Mesenchymal stem cell (in vitro differentiated cells and primary cell): ENCODE data around the gene FAM78A.

Experiments
- DNase-seq: peaks from one replicate; pipeline ENCODE4 v3.0.0-alpha.2; 2013
- H2AFZ ChIP-seq: one replicate; pipeline ENCODE4 v1.6.1; 2013; ENCODE audit warnings: low read depth, mild to moderate bottlenecking, control low read depth, inconsistent platforms, low read length, moderate library complexity
- H2AK5ac ChIP-seq: 2 replicates; pipeline ENCODE4 v1.6.1; 2013; ENCODE audit warnings: low read length, moderate library complexity, mild to moderate bottlenecking, inconsistent platforms; ENCODE audit not compliant: severe bottlenecking
- H2BK120ac ChIP-seq: one replicate; pipeline ENCODE4 v1.6.1; 2013; ENCODE audit warnings: low read depth, mild to moderate bottlenecking, inconsistent platforms, low read length, moderate library complexity
- H2BK12ac ChIP-seq, 2 experiments: one replicate each; pipeline ENCODE4 v1.6.1; 2013; ENCODE audit warnings: inconsistent platforms in 2 of 2, low read length in 2 of 2, mild to moderate bottlenecking in 2 of 2, moderate library complexity in 2 of 2, control low read depth in 1 of 2
- H2BK15ac ChIP-seq: one replicate; pipeline ENCODE4 v1.6.1; 2013; ENCODE audit warnings: mild to moderate bottlenecking, low read depth, inconsistent platforms; ENCODE audit not compliant: poor library complexity, severe bottlenecking
- H2BK5ac ChIP-seq: 2 replicates; pipeline ENCODE4 v1.6.1; 2013; ENCODE audit warnings: low read depth, mild to moderate bottlenecking, low read length, control low read depth, inconsistent platforms; ENCODE audit not compliant: poor library complexity, severe bottlenecking
- H3K14ac ChIP-seq, 2 experiments: one replicate each; pipeline ENCODE4 v1.6.1; 2013; ENCODE audit warnings: inconsistent platforms in 2 of 2, low read length in 2 of 2, control low read depth in 1 of 2, mild to moderate bottlenecking in 1 of 2, moderate library complexity in 1 of 2
- H3K18ac ChIP-seq, 2 experiments: one replicate each; pipeline ENCODE4 v1.6.1; 2013; ENCODE audit warnings: inconsistent platforms in 2 of 2, low read length in 2 of 2, control low read depth in 1 of 2, low read depth in 1 of 2, mild to moderate bottlenecking in 1 of 2
- H3K23ac ChIP-seq, 2 experiments: one replicate each; pipeline ENCODE4 v1.6.1; 2013; ENCODE audit warnings: inconsistent platforms in 2 of 2, low read length in 2 of 2, mild to moderate bottlenecking in 2 of 2, moderate library complexity in 2 of 2, control low read depth in 1 of 2
- H3K27ac ChIP-seq: 2 replicates; pipeline ENCODE4 v1.5.1; 2013; ENCODE audit warnings: mild to moderate bottlenecking, moderate library complexity, low read length, control low read depth, inconsistent platforms; ENCODE audit not compliant: poor library complexity, severe bottlenecking
- H3K27me3 ChIP-seq, 2 experiments: 2 replicates each; pipeline versions ENCODE4 v1.6.1 to v1.7.0; 2013; ENCODE audit warnings: low read length in 2 of 2, mild to moderate bottlenecking in 2 of 2, moderate library complexity in 2 of 2, control low read depth in 1 of 2, inconsistent platforms in 1 of 2; ENCODE audit not compliant: control insufficient read depth in 1 of 2, insufficient read depth in 1 of 2
- H3K36me3 ChIP-seq, 2 experiments: 2 replicates each; pipeline versions ENCODE4 v1.6.1 to v1.7.0; 2013; ENCODE audit warnings: low read length in 2 of 2, control low read depth in 1 of 2, inconsistent platforms in 1 of 2, low read depth in 1 of 2, mild to moderate bottlenecking in 1 of 2; ENCODE audit not compliant: insufficient read depth in 2 of 2, control insufficient read depth in 1 of 2
- H3K4ac ChIP-seq, 2 experiments: one replicate each; pipeline ENCODE4 v1.6.1; 2013; ENCODE audit warnings: inconsistent platforms in 2 of 2, low read length in 2 of 2, mild to moderate bottlenecking in 2 of 2, moderate library complexity in 2 of 2, control low read depth in 1 of 2, low read depth in 1 of 2
- H3K4me1 ChIP-seq: 2 replicates; pipeline ENCODE4 v1.6.1; 2013; ENCODE audit warnings: low read depth, low read length, control low read depth; ENCODE audit not compliant: control insufficient read depth, insufficient read depth
- H3K4me2 ChIP-seq: 2 replicates; pipeline ENCODE4 v1.6.1; 2013; ENCODE audit warnings: low read length, mild to moderate bottlenecking, inconsistent platforms; ENCODE audit not compliant: poor library complexity, severe bottlenecking
- H3K4me3 ChIP-seq, 2 experiments: 2 replicates each; pipeline versions ENCODE4 v1.5.1 to v1.7.0; 2013; ENCODE audit warnings: low read length in 2 of 2, mild to moderate bottlenecking in 2 of 2, control low read depth in 1 of 2, low read depth in 1 of 2; ENCODE audit not compliant: insufficient read depth in 1 of 2
- H3K79me1 ChIP-seq: replicated peaks from 2 replicates; pipeline ENCODE4 v1.6.1; 2013; ENCODE audit warnings: mild to moderate bottlenecking, control low read depth, low read length, inconsistent platforms; ENCODE audit not compliant: poor library complexity, severe bottlenecking
- H3K9ac ChIP-seq: 2 replicates; pipeline ENCODE4 v1.7.0; 2013; ENCODE audit warnings: mild to moderate bottlenecking, low read length, moderate library complexity
- H3K9me3 ChIP-seq: 2 replicates; pipeline ENCODE4 v1.7.0; 2013; ENCODE audit warnings: mild to moderate bottlenecking, low read length; ENCODE audit not compliant: control insufficient read depth
- H4K8ac ChIP-seq: one replicate; pipeline ENCODE4 v1.6.1; 2013; ENCODE audit warnings: inconsistent platforms, mild to moderate bottlenecking, low read length, moderate library complexity
- H4K91ac ChIP-seq: one replicate; pipeline ENCODE4 v1.6.1; 2013; ENCODE audit warnings: mild to moderate bottlenecking, low read length, inconsistent platforms
- WGBS: methylation state at CpG from one replicate; pipeline ENCODE4 v1.1.7; 2013; ENCODE audit warnings: mixed read lengths; 5-methylcytosine and 5-hydroxymethylcytosine counted together

The FAM78A gene

DNA sequence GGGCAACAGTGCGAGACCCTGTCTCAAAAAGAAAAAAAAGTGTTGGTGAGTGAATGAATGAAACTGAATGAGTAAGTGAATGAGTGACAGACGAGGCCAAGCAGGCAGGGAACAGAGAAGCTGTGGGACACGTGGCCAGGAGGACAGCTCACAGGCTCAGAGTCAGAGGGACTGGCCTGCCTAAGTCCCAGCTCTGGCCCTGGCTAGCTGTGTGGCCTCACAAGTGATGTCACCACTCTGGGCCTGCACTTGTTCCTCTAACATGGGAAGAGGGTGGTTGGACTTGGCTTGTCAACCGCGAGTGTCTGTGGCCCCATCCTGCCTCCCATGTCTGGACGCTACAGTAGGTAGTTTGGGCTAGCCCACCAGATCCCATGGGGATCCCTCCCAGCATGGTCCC lies 8.5 kb upstream of the FAM78A start:
- Histone ChIP-seq H3K4me2 (no peak overlapping the region), H4K8ac (no peak overlapping the region), H3K4ac (no peak overlapping the region), H2BK15ac (no peak overlapping the region), H3K4me1 (peaks cover 14% of the 10 kb centered on the region), H2BK12ac (no peak overlapping the region), H3K14ac (no peak overlapping the region), H2AFZ (no peak overlapping the region), H3K4me3 (no peak overlapping the region), H2AK5ac (no peak overlapping the region), H3K18ac (no peak overlapping the region), H3K27ac (no peak overlapping the region), H3K9me3 (no peaks in the 10 kb centered on the region), H2BK120ac (no peak overlapping the region), H3K36me3 (no peaks in the 10 kb centered on the region), H3K27me3 (peaks cover 33 to 48% of the 10 kb centered on the region in 2 experiments), H3K23ac (no peak overlapping the region), H3K9ac (no peak overlapping the region), H3K79me1 (no peaks in the 10 kb centered on the region), H2BK5ac (no peak overlapping the region), H4K91ac (no peak overlapping the region)
- 91% methylated on average over 6 of the region's 6 CpGs for WGBS
- no peak for DNase-seq

DNA sequence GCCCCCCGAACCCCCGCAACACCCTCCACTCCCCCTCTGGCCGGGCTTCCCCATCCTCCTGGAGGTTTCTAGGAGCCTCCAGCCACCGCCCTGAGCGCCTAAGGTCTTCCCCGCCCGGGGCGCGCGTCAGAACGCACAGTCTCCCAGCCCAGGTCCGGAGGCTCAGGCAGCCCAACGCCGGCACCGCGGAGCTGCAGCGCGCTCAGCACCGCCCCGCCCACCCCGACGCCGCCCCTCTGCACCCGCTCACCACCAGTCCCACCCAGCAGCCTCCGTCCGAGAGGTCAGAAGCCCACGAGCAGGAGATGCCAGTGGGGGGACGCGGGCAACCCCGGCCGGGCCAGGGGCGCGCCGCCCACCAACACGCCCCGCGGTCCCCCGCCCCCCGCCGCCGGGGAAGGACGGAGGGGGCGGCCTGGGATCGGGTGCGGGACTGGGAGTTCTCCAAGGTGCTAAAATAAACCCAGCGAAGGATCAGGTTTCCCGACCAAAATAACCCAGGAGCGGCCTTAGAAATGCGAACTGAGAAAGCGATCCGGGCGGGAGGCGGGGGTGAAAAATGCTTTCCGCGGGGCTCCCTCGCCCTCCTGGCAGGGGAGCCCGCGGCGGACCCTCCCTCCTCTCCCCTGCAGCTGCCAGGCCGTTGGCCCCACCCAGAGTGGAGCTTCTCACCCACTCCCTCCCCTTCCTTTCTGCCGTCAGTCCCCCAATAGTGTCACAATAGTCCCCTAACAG lies 6.5 kb upstream of the FAM78A start:
- H4K8ac ChIP-seq, result no peak overlapping the region
- peak overlapping the region; percentile 65 for H3K4me2 ChIP-seq
- no peak overlapping the region for H3K4ac ChIP-seq
- H2AFZ ChIP-seq, result no peak overlapping the region
- H3K23ac ChIP-seq, result no peak overlapping the region
- H3K79me1 ChIP-seq, result no peaks in the 10 kb centered on the region
- no peak overlapping the region for H2BK5ac ChIP-seq
- no peaks in the 10 kb centered on the region for H3K36me3 ChIP-seq
- 4% methylated on average over 45 of the region's 61 CpGs for WGBS
- peak; percentile 37 for DNase-seq
- H4K91ac ChIP-seq, result no peak overlapping the region
- no peak overlapping the region for H3K9ac ChIP-seq
- H3K18ac ChIP-seq, result no peak overlapping the region
- no peak overlapping the region for H2AK5ac ChIP-seq
- no peak overlapping the region for H2BK12ac ChIP-seq
- H3K4me3 ChIP-seq, result no peak overlapping the region
- H3K9me3 ChIP-seq, result no peaks in the 10 kb centered on the region
- H3K4me1 ChIP-seq, result peaks cover 12% of the 10 kb centered on the region
- H3K14ac ChIP-seq, result no peak overlapping the region
- H2BK15ac ChIP-seq, result no peak overlapping the region
- H3K27ac ChIP-seq, result no peak overlapping the region
- H2BK120ac ChIP-seq, result no peak overlapping the region
- H3K27me3 ChIP-seq, result peaks cover 47 to 55% of the 10 kb centered on the region in 2 experiments

DNA sequence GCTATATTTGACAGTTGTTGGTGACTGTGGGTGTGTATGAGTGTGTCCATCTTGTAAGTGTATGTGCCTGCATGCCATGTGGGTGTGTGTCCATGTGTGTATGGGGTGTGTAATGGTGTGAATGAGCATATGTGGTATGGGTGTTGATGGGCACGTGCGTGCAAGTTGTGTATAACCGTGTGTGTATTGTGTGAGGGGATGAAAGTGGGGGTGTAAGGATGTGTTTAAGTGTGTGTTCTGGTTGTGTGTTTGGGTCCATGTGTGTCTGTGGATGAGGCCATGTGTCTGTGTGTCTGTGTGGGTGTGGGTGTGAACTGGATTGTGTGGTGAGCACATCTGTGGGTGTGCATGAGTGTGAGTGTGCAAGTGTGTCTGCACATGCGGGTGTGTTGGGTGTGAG lies 5.9 kb upstream of the FAM78A start:
- WGBS, result 81% methylated on average over 3 of the region's 4 CpGs

DNA sequence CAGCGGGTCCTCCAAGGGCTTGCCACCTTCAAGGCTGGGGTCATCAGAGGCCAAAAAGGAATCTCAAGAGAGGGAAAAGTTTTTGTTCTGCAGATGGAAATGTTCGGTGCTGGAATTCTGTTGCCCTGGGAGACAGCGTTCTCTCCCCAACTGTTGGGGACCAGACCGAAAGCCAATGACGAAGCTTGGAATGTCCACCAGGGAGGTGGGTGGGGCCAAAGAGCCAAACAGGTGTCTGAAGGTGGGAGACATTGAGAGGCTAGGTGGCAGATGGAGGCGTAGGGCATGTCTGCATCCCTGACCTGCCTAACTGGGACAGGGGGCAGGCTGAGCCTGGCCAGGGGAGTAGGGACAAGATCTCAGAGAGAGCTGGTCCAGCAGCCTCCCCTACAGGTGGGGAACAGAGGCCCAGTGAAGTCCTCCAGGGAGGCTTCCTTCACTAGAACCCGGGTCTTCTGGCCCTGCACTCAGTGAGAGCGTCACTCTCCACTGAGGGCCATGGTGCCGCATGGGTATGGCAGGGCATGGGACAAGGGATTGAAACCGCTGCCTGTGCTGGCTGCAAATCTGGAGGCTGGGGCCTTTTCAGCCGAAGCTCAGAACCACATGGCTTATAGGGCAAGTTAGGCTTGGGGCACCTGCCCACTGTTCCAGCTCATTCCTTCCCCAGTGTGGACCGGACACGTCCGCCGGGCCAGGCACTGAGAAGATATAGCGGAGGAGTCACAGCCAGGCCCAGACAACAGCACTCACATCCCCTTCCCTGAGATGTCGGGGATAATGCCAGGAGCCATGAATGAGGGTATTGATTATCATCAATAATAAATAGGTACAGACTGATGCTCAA lies 5.0 kb upstream of the FAM78A start:
- H3K14ac ChIP-seq, result no peak overlapping the region
- no peak overlapping the region for H3K4me2 ChIP-seq
- no peaks in the 10 kb centered on the region for H3K9me3 ChIP-seq
- no peak overlapping the region for H3K4ac ChIP-seq
- no peak overlapping the region for H3K27ac ChIP-seq
- H2AFZ ChIP-seq, result no peak overlapping the region
- 85% methylated on average over 15 of the region's 17 CpGs for WGBS
- H2BK12ac ChIP-seq, result no peak overlapping the region
- H2BK15ac ChIP-seq, result no peak overlapping the region
- H3K9ac ChIP-seq, result no peak overlapping the region
- no peak for DNase-seq
- peaks cover 22% of the 10 kb centered on the region for H3K4me1 ChIP-seq
- no peak overlapping the region for H4K8ac ChIP-seq
- H2AK5ac ChIP-seq, result no peak overlapping the region
- no peak overlapping the region for H4K91ac ChIP-seq
- H3K4me3 ChIP-seq, result no peak overlapping the region
- no peak overlapping the region for H3K18ac ChIP-seq
- H3K23ac ChIP-seq, result no peak overlapping the region
- H3K27me3 ChIP-seq, result peaks cover 48 to 55% of the 10 kb centered on the region in 2 experiments
- H3K36me3 ChIP-seq, result no peaks in the 10 kb centered on the region
- no peak overlapping the region for H2BK5ac ChIP-seq
- H2BK120ac ChIP-seq, result no peak overlapping the region
- no peaks in the 10 kb centered on the region for H3K79me1 ChIP-seq

More for the DNA sequence above, 5.9 kb upstream of the FAM78A start:
- Histone ChIP-seq H2BK15ac (no peak overlapping the region), H3K4ac (no peak overlapping the region), H3K14ac (no peak overlapping the region), H3K4me1 (peaks cover 15% of the 10 kb centered on the region), H3K4me3 (no peak overlapping the region), H3K9ac (no peak overlapping the region), H2BK12ac (no peak overlapping the region), H2AK5ac (no peak overlapping the region), H2AFZ (no peak overlapping the region), H3K4me2 (no peak overlapping the region), H3K27me3 (peaks cover 47 to 55% of the 10 kb centered on the region in 2 experiments), H2BK120ac (no peak overlapping the region), H4K8ac (no peak overlapping the region), H3K36me3 (no peaks in the 10 kb centered on the region), H4K91ac (peak overlapping the region; percentile 5), H3K23ac (peak overlapping the region in 1 of 2 experiments; percentile 36), H3K9me3 (no peaks in the 10 kb centered on the region), H3K18ac (no peak overlapping the region), H3K27ac (no peak overlapping the region), H2BK5ac (no peak overlapping the region), H3K79me1 (no peaks in the 10 kb centered on the region)
- DNase-seq, result no peak
